ENCODE results near the gene ZNF385B. TPM values are rescaled to one million over a fixed set of nuclear protein-coding genes. Genes with fewer than 3 reads are reported as not detected.

The ZNF385B gene
- total and polyA plus RNA-seq, 2 donors (not counting 1 experiment from before 2014, with no cell fraction given), result not detected

GRCh38 chr2:179745635-179746256, 115.7 kb downstream of the ZNF385B start:
- no peak for ATAC-seq (ENCODE audit: low read depth)
- Histone ChIP-seq H3K4me3 (ENCODE audit: control extremely low read depth in 1 of 5, extremely low read depth in 1 of 5, insufficient read depth in 1 of 5, low read depth in 2 of 5, low read length in 4 of 5) (no peak overlapping the region), H3K9me3 (ENCODE audit: control extremely low read depth in 1 of 3, control insufficient read depth in 2 of 3, insufficient read depth in 1 of 3, low read length in 2 of 3) (no peaks in the 10 kb centered on the region), H3K4me2 (replicated peaks; ENCODE audit: low read depth, low read length, poor library complexity, severe bottlenecking) (no peak overlapping the region), H3K36me3 (replicated peaks in 1 of 2; ENCODE audit: control extremely low read depth in 1 of 2, control insufficient read depth in 1 of 2, extremely low read depth in 1 of 2, insufficient read depth in 2 of 2, low read length in 1 of 2) (no peaks in the 10 kb centered on the region), H3K79me2 (ENCODE audit: control insufficient read depth, insufficient read depth, low read length) (no peaks in the 10 kb centered on the region), H3K27me3 (replicated peaks in 1 of 4; ENCODE audit: control extremely low read depth in 1 of 4, control insufficient read depth in 3 of 4, insufficient read depth in 4 of 4, low read length in 3 of 4) (peaks cover 0 to 2% (median 0%) of the 10 kb centered on the region in 4 experiments), H3K9ac (ENCODE audit: low read length) (no peak overlapping the region), H3K27ac (ENCODE audit: low read length in 2 of 2) (no peak overlapping the region), H4K20me1 (ENCODE audit: control insufficient read depth, insufficient read depth, low read length, poor library complexity, severe bottlenecking) (no peaks in the 10 kb centered on the region), H2AFZ (ENCODE audit: insufficient read depth, low read depth, low read length, poor library complexity, severe bottlenecking) (no peak overlapping the region), H3K4me1 (ENCODE audit: control insufficient read depth in 2 of 2, insufficient read depth in 2 of 2, low read length in 2 of 2) (no peaks in the 10 kb centered on the region)
- no peak overlapping the region for H3K4me3 Mint-ChIP-seq
- DNase-seq, result no peak
- no peaks in the 10 kb centered on the region for H3K4me1 Mint-ChIP-seq
- H3K9me3 Mint-ChIP-seq (ENCODE audit: insufficient read depth), result no peaks in the 10 kb centered on the region
- WGBS (ENCODE audit: insufficient coverage), result 67% methylated on average over 5 of the region's 5 CpGs
- no peak overlapping the region for H3K27ac Mint-ChIP-seq
- CTCF ChIA-PET, result interaction anchor here (1.3 kb wide), 1 partner anchor 323 kb away, joined by 3 read pairs; no protein-coding TSS in a partner anchor
- peaks cover 15% of the 10 kb centered on the region for H3K27me3 Mint-ChIP-seq
- intact Hi-C loops (cut with micrococcal nuclease), result no loop called here
- POLR2A ChIA-PET, result no interaction called here
- TF ChIP-seq EZH2 (IDR thresholded peaks at IDR 0.05; ENCODE audit: borderline replicate concordance, insufficient read depth, low read depth, low read length, poor library complexity, severe bottlenecking), result no peak
- TF ChIP-seq CTCF (IDR thresholded peaks at IDR 0.05), result no peak

- H3K4me3 ChIP-seq (ENCODE audit: control extremely low read depth in 1 of 5, extremely low read depth in 1 of 5, insufficient read depth in 1 of 5, low read depth in 2 of 5, low read length in 4 of 5), result no peak overlapping the region
- ChIA-PET POLR2A (no interaction called here), CTCF (interaction anchor here (1.3 kb wide), 1 partner anchor 322 kb away, joined by 3 read pairs; no protein-coding TSS in a partner anchor)
- no peaks in the 10 kb centered on the region for H3K36me3 ChIP-seq (replicated peaks in 1 of 2; ENCODE audit: control extremely low read depth in 1 of 2, control insufficient read depth in 1 of 2, extremely low read depth in 1 of 2, insufficient read depth in 2 of 2, low read length in 1 of 2)
- Mint-ChIP-seq H3K27me3 (peaks cover 19% of the 10 kb centered on the region), H3K4me1 (no peaks in the 10 kb centered on the region), H3K27ac (no peak overlapping the region), H3K9me3 (ENCODE audit: insufficient read depth) (no peaks in the 10 kb centered on the region), H3K4me3 (no peak overlapping the region)
- no peak overlapping the region for H2AFZ ChIP-seq (ENCODE audit: insufficient read depth, low read depth, low read length, poor library complexity, severe bottlenecking)
- no peak overlapping the region for H3K27ac ChIP-seq (ENCODE audit: low read length in 2 of 2)
- no peaks in the 10 kb centered on the region for H3K9me3 ChIP-seq (ENCODE audit: control extremely low read depth in 1 of 3, control insufficient read depth in 2 of 3, insufficient read depth in 1 of 3, low read length in 2 of 3)
- no peaks in the 10 kb centered on the region for H3K79me2 ChIP-seq (ENCODE audit: control insufficient read depth, insufficient read depth, low read length)
- DNase-seq (no peak), ATAC-seq (ENCODE audit: low read depth) (no peak)
- TF ChIP-seq CTCF (IDR thresholded peaks at IDR 0.05) (no peak), EZH2 (IDR thresholded peaks at IDR 0.05; ENCODE audit: borderline replicate concordance, insufficient read depth, low read depth, low read length, poor library complexity, severe bottlenecking) (no peak)
- H3K9ac ChIP-seq (ENCODE audit: low read length), result no peak overlapping the region
- H3K4me2 ChIP-seq (replicated peaks; ENCODE audit: low read depth, low read length, poor library complexity, severe bottlenecking), result no peak overlapping the region
- H3K4me1 ChIP-seq (ENCODE audit: control insufficient read depth in 2 of 2, insufficient read depth in 2 of 2, low read length in 2 of 2), result no peaks in the 10 kb centered on the region
- intact Hi-C loops (cut with micrococcal nuclease), result no loop called here
- H4K20me1 ChIP-seq (ENCODE audit: control insufficient read depth, insufficient read depth, low read length, poor library complexity, severe bottlenecking), result no peaks in the 10 kb centered on the region
- WGBS (ENCODE audit: insufficient coverage), result 81% methylated on average over 5 of the region's 5 CpGs
- H3K27me3 ChIP-seq (replicated peaks in 1 of 4; ENCODE audit: control extremely low read depth in 1 of 4, control insufficient read depth in 3 of 4, insufficient read depth in 4 of 4, low read length in 3 of 4), result peaks cover 0 to 2% (median 0%) of the 10 kb centered on the region in 4 experiments
These were observed 117.0 kb downstream of the ZNF385B start for GRCh38 chr2:179744401-179744800.

Data from B cell (primary cell).